Skin epidermis (tissue), 12 donors: ENCODE measurements around the gene S100A6.

Experiments
- H3K27ac ChIP-seq, 21 experiments: fragments of 200-600 bp; sonication (generic) in 11 of 21; one replicate each; pipeline ENCODE4 v1.5.0; 2020; ENCODE audit warnings: mild to moderate bottlenecking in 3 of 21, inconsistent platforms in 2 of 21, moderate library complexity in 2 of 21
- H3K4me3 ChIP-seq, 7 experiments: fragments of 200-600 bp; sonication (generic) in 2 of 7; one replicate each; pipeline ENCODE4 v1.5.0; 2020; ENCODE audit warnings: inconsistent platforms in 2 of 7, mild to moderate bottlenecking in 2 of 7, moderate library complexity in 1 of 7

Gene S100A6

DNA sequence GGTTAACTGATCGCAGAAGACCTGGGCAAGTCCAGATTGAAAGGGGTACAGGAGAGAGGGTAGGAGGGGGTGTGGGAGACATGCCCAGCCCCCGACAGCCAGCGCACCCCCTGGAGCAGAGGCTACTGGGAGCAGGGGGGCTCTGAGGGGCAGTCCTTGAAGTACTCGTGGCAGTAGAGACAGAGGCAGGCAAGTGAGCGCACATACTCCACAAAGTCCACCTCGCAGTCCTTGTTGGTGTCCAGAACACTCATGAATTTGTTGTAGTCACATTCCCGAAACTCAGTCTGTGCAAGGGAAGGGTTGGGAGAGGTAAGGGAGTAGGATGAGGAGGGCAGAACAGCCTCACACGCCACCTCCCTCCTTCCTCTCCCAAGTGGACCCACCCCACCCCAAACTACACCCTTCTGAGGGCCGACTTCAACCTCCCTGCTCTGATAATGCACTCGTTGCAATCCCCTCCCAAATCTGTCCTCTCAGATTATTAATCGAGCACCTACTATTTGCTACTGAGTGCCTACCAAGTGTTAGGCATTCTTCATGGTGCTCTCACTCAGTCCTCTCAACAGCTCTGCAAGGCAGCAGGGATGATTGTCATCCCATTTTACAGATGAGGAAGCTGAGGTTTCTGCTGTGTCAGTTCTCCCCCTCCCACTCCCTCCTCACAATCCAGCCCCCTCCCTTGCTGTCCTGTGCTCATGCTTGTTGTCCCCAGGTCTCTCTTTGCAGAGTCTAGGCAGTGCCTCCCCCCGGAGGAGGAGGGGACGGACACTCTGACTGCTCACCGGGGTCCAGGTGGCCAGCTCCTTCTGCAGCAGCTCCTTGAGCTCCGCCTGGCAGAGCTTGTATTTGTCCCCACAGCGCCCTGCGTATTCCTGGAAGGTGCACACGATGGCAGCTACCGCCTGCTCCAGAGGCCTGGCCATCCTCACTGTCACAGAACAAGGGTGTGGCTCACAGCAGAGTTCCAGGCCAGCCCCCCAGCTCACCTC lies 12.1 kb upstream of the S100A6 start:
- Histone ChIP-seq H3K27ac (peak overlapping the region in 19 of 21 experiments; percentile 0 to 98 (median 88)), H3K4me3 (no peak overlapping the region)

DNA sequence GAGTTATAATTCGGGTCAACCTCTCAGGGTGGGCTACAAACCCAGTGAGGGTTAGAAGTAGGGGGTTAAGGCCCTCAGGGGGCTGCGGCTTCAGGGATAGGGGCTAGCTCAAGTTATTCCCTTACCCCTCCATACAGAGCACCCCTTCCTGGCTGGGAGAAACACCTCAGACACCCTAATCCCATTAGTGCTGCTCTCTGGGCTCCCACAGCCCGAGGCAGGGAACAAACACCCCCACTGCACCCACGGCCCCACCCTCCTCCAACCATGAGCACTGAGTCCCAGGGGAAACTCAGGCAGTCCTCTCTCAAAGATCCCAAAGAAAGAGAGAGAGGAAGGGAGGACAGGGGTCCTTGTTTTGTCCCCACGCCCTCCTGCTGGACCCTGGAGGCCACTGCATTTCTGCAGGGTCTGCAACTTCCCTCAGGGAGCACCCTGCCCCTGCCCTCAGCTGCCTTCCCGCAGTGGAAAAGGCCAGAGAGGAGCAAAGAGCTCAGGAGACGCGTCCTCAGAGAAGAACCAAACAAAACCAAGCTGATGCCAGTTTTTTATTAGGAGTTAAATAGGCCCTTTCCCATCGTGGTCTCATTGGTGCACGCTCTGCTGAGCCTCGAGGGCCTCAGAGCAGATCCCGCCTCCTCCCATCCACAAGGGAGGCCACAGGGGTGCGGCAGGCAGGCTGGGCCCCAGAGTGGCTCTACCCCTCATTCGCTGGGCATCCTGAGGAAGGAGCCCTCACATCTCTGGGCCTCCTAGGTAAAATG lies 11.2 kb upstream of the S100A6 start:
- H3K4me3 ChIP-seq = peak overlapping the region in 3 of 7 experiments; percentile 41 to 49 (median 46)
- peak overlapping the region in 20 of 21 experiments; percentile 69 to 98 (median 88) for H3K27ac ChIP-seq

DNA sequence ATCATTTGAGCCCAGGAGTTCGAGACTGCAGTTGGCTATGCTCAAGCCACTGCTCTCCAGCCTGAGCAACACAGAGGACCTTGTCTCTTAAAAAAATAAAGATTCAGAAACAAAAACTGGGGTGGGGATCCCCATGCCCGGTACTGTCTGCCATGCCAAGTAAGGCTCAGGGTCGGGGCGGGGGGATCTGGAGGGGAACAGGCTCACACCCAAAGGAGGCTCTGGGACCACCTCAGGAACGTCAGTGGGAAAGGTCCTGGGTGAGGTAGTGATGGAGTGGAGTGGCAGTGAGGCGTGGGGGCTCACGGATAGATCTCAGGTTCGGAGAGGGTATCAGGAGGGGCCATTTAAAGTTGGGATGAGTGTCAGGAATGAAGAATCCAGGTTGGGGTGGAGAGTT lies 10.6 kb upstream of the S100A6 start:
- Histone ChIP-seq H3K4me3 (peak overlapping the region; percentile 27 to 49 (median 38)), H3K27ac (peak overlapping the region in 20 of 21 experiments; percentile 69 to 98 (median 88))

DNA sequence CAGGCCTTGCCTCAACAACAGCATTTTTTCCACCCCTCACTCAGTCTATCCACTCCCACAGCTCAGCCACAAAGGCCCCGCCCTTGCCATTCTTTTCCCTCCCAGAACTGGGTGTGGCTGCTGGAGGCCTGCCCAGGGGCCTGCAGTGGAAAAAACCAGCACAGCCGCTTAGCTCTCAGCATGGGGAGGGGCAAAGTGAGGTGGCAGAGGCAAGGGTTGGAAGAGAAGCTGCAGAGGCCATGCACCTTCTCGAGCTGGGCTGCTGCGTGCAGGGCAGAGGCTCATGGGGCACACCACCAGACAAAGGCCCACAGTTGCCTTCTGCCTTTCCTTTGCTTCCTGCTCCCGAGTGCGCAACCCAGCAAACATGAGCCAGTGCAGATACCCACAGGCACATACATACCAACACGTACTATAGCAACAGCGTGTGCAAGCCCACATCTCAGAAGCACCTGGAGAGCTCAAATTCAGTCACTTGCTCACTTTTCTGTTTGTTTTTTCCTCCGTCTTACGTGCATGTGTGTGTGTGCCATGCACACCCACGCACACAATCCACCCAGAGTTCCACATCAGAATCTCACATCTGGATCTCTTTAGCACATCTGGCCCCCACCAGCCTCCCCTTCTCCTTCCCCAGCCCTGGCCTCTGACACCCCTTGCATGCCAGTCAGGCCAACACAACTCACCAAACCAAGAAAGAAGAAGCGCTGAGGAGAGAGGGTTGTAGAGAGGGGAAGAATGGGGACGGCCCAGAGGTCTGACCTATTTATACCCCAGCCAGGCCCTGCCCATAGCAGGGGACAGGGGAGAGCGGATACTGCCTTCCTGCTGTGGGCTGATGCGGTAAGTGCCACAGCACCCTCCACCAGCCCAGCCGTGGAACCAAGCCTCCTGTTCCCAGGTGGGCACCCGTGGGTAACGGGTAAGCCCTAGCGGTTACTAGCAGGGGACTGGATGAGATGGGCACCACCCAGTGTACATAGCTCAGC lies 9.6 kb upstream of the S100A6 start, which contains the start of gene S100A4:
Gene S100A4 (minus strand): TSS at position 740 of the 989 bp plus-strand sequence. CDS start 1,012 bp downstream, outside the sequence.
- H3K27ac ChIP-seq = peak within 1 kb of the TSS in 20 of 21 experiments; percentile 69 to 98 (median 88)
- H3K4me3 ChIP-seq = peak within 1 kb of the TSS; percentile 27 to 49 (median 38)

DNA sequence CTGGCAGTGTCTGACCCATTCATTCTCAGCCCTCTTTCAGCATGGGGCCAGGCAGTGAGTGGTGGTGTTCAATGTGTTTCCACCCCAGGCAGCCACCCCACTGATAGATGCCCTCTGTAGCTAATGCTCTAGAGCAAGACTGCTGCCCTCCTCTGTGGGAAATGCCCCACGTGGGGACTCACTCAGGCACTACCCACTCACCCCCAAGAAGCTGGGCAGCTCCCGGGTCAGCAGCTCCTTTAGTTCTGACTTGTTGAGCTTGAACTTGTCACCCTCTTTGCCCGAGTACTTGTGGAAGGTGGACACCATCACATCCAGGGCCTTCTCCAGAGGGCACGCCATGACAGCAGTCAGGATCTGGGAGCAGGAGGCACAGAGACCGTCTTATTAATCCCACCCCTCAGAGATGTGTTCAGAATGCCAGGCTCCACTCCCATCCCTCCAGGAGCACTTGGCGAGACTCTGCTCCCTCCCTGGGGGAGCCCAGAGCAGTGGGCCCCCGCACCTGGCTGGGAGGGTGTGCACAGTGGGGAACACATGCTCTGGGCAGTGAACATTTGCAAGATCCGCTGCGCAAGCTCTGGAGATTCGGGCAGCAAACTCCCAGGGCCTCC lies 8.8 kb upstream of the S100A6 start:
- Histone ChIP-seq H3K27ac (peak overlapping the region in 20 of 21 experiments; percentile 69 to 98 (median 88)), H3K4me3 (peak overlapping the region; percentile 27 to 49 (median 38))

DNA sequence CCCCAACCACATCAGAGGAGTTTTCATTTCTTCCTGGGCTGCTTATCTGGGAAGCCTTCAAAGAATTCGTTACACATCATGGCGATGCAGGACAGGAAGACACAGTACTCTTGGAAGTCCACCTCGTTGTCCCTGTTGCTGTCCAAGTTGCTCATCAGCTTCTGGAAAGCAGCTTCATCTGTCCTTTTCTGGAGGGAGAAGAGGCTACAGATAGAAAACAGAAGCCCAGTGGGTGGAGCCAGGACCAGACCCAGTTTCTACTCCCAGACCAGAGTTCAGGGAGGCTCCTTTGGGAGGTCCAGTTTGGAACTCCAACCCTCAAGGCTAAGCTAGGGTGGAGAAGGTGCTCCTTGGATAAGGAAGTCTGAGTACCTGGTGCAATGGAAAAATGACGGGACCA lies 7.9 kb upstream of the S100A6 start:
- Histone ChIP-seq H3K4me3 (peak overlapping the region in 4 of 7 experiments; percentile 3 to 49 (median 42)), H3K27ac (peak overlapping the region in 17 of 21 experiments; percentile 69 to 98 (median 88))

DNA sequence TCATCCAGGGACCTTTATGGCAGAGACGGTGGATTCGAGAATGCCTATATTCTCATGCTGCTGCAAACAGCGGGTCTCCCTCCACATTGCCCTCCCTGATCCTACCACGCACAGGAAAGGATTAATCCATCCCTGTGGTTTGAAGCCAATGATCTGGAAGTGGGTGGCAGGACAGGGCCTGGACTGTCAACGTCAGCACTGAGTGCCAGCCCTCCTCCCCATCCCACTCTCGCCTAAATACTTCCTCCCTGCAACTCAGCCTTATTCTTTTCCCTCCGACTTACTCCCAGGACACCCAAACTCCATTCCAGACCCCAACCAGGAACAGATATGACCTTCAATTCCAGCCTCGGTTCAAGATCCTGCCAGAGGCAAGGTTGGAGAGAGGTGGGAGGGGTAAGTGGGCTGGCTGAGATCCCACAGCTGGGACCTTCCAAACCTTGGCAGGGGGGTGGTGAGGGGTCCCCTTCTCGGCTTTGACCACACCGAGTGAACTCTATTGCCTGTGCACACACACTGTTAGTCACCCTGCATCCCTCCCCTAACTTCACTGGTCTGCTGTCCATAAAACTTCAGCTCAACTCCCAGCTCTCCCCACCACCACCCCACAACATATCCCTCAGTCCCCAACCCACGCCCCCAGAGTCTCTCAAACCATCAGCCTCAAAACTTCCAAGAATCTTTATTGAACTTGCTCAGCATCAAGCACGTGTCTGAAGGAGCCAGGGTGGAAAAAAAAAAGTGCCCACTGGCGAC lies 7.3 kb upstream of the S100A6 start:
- H3K4me3 ChIP-seq = peak overlapping the region in 2 of 7 experiments; percentile 46 to 49
- peak overlapping the region in 17 of 21 experiments; percentile 23 to 98 (median 88) for H3K27ac ChIP-seq

DNA sequence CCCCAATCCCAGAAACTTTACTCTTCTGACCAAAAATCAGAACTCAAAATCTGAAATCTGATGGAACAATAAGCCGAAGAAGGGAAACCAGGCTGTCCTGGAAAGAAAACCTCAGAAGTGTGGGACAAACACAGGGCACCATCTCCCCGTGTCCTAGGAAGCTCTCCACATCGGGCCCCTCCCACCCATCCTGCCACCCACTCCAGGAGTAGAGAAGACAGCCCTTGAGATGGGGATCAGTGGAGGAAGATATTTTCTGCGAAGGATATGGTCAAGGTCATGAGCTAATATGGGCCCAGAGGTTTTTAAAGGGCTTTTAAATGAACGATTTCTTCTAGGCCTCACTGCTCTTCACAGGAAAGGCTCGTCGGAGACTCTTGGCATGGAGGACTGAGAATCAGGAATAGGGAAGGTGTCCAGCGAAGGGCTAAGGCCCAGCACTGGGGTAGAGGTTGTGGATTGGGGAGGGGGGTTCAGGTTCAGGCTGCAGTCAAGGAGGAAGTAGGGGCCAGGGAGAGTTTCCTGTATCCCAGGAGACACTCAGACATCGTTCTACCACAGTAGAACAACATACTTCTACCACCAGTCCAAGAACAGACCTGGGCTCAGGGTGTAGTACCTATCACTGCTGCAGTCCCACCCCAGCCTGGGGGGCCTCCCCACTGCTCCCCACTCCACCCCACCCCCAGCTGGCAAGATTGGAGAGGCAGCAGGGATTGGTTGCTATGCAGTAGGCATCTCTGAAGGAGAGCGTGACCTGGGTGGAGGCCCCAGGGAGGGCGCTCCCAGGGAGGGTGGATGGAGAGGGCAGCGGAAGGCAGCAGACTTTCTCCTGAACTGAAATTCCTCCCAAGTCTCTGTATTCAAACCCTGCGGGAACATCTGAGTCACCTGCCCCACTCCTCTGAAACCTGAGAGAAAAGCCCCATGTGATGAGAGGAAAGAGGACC lies 6.1 kb upstream of the S100A6 start:
- Histone ChIP-seq H3K27ac (peak overlapping the region in 20 of 21 experiments; percentile 6 to 98 (median 82)), H3K4me3 (no peak overlapping the region)

DNA sequence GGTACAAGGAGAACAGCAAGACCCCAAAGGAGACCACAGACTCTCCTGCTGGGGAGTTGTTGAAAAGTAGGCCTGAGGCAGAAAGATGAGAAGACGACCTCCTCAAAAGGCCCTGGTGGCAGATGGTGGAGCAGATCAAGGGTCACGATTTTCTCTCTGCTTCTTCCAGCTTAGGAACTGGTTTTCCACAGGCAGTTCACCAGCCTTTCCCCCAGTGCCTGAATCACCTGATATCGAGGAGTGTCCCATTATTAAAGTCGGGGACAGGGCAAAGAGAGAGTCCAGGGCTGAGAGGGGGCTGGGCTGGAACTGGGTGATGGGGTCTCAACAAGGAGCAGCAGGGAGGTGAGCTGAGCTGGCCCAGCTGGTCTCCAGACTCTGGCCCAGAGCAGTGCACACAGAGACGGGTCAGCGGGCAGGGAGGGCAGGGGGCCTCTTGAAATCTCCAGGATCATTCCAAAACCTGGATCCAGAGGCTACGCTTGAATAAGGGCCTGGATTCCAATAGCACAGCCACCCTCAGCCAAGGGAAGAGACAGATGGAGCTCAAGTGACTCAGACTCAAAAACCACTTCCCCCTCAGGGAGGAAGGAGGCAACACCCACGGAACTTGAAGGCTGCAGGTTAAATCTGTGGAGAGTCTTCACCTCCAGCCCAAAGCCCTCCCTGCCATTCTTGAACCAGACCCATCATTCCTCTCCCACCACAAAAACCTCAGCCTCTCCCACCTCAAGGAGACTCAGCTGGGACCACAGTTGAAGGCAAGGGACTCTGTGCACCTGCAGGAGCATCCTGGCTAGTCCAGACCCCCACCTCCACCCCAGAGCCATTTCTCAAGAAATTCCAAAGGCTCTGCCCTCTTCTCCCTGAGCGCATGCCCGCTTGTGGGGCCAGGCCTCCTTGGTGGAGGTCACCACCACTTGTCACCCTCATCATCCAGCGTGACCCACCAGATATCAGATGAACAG lies 4.9 kb upstream of the S100A6 start, which contains the start of gene S100A5:
Gene S100A5 (minus strand): TSS at position 541 of the 968 bp plus-strand sequence. CDS start 743 bp downstream, outside the sequence.
- peak within 1 kb of the TSS in 20 of 21 experiments; percentile 6 to 98 (median 82) for H3K27ac ChIP-seq
- no peak within 1 kb of the TSS for H3K4me3 ChIP-seq

DNA sequence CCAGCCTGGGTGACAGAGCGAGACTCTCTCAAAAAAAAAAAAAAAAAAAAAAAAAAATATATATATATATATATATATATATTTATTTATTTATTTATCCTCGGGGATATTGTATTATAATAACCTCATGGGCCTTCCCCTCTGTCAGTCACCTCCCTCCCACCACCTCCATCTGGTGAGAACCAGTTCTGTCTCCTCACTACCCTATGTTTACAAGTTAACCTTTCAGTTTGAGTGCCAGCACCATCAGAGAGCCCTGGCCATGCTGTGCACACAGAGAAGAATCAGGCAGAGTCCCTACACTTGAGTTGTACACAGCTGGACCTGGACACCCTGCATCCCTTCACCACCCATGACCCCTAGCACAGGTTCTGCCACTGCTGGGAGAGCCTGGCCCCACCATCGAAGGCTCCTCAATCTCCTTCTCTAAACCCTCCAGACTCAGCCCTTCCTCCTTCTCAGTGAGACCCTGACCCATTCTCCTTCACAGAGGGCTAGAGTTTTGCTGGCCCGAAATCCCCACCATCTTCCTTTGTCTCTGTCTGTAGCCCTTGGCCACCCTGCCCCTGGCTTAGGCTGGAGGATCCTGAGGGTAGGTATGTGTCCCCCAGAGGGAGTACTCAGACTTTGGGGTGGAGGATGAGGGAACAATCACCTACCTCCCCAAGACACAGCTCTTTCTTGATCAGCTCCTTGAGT lies 3.8 kb upstream of the S100A6 start:
- Histone ChIP-seq H3K27ac (peak overlapping the region in 17 of 21 experiments; percentile 6 to 98 (median 82)), H3K4me3 (no peak overlapping the region)

DNA sequence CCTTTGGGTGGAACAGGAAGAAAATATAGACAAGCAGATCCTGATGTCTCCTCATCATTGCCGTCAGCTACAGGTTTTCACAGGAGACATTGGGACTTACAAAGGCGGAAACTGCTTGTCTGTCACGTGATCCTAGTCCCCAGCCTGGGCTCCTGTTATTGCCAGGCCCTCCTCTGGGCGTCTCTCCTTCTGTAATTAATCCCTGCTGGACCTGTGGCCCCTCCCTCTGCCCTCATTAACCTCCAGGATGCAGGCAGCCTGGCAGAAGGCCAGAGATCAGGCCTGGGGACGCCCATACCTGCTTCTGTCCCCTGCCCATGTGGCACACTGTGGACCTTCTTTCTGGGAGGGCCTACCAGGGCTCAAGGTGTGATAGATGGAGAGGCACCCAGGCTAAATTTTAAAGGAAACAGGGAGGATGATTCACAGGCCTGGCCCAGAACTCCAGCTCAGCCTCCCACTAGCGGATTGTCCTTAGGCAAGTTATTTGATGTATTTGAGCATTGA lies 2.6 kb upstream of the S100A6 start:
- Histone ChIP-seq H3K27ac (peak overlapping the region in 16 of 21 experiments; percentile 23 to 100 (median 80)), H3K4me3 (no peak overlapping the region)

DNA sequence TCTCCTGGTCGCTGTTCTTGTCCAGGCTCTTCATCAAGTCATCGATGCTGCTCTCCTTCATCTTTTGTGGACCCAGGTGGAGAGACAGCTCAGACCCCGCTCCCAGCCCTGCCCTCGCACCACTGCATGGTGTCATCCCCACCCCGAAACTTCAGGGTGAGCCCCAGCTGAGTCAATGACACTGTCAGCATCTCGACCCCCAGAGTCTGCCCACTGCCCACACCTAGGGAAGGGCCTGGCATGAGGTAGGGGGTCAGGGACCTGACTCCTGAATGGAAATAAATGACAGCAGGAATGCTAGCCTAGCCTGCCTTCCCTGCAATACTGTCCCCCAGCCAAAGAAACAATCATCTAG lies 1.6 kb upstream of the S100A6 start:
- Histone ChIP-seq H3K4me3 (no peak overlapping the region), H3K27ac (peak overlapping the region in 15 of 21 experiments; percentile 93 to 100 (median 99))

DNA sequence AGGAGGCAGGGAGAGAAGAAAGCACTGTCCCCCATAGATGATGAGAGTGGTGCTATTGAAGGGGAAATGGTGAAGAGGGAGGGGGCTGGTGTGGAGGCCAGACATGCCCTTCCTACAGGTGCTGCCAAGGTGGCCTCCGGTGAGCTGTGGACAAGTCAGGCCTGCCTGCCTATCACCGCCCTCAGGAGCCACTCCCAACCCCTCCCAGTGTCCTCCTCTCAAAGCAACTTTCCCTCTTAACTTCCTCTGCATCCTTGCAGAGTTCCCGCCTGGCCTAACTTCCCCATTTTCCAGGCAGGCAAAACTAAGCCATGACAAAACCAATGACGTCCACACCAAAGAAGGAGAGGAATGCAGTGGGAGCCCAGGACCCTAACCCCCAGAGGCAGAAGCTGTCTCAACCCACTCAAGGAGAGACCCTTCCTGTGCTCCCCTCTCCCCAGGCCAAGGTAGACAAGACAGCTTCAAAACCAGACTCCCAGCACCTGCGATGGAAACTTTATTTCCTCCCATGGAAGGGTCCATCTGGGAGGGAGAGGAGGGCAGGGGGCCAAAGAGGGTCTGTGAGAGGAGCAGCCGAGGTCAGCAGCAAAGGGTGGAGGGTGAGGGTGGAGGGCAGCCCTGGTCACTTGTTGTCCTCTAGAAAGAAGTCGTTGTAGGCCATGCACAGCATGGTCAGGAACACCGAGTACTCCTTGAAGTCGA lies 1.0 kb upstream of the S100A6 start:
- H3K27ac ChIP-seq = peak overlapping the region in 20 of 21 experiments; percentile 92 to 100 (median 98)

More for the DNA sequence above, 1.0 kb upstream of the S100A6 start:
- H3K4me3 ChIP-seq = peak overlapping the region; percentile 51 to 92 (median 72)
